CD4-positive, alpha-beta T cell treated with Interleukin-4 for 4 hours (primary cell): ENCODE results near the gene ADAD2.

Experiments
- DNase-seq: peaks from one replicate; pipeline ENCODE4 v3.0.0-alpha.2; 2020

ADAD2 gene

GRCh38 chr16:84177741-84178073 lies 13.2 kb upstream of the ADAD2 start:
- no peak for DNase-seq

GRCh38 chr16:84178146-84178765 lies 12.7 kb upstream of the ADAD2 start:
- DNase-seq, result no peak

GRCh38 chr16:84178892-84179611 lies 11.9 kb upstream of the ADAD2 start:
- DNase-seq, result no peak

- DNase-seq, result no peak
Measured at GRCh38 chr16:84179612-84180320, 11.2 kb upstream of the ADAD2 start.

GRCh38 chr16:84180519-84181140 lies 10.3 kb upstream of the ADAD2 start:
- no peak for DNase-seq

GRCh38 chr16:84181144-84181915 lies 9.6 kb upstream of the ADAD2 start:
- no peak for DNase-seq

GRCh38 chr16:84182104-84182503 lies 8.9 kb upstream of the ADAD2 start:
- no peak for DNase-seq

GRCh38 chr16:84182680-84183571 lies 8.0 kb upstream of the ADAD2 start:
- DNase-seq, result no peak

- no peak for DNase-seq
Measured at GRCh38 chr16:84183572-84183875, 7.4 kb upstream of the ADAD2 start.

- DNase-seq, result no peak
Measured at GRCh38 chr16:84183911-84184591, 6.9 kb upstream of the ADAD2 start.

- DNase-seq, result no peak
Measured at GRCh38 chr16:84184775-84185174, 6.2 kb upstream of the ADAD2 start.

- DNase-seq, result peak; percentile 88
Measured at GRCh38 chr16:84186685-84187437, 4.1 kb upstream of the ADAD2 start, which contains the start of gene TAF1C. Gene TAF1C (minus strand): TSS chr16:84187057. CDS start chr16:84184988, 2,069 bp downstream.

GRCh38 chr16:84191466-84191865 lies 509 bp downstream of the ADAD2 start:
- no peak for DNase-seq

GRCh38 chr16:84193480-84193879 lies 2.5 kb downstream of the ADAD2 start:
- no peak for DNase-seq

- no peak for DNase-seq
Measured at GRCh38 chr16:84194018-84194417, 3.1 kb downstream of the ADAD2 start.

- no peak for DNase-seq
Measured at GRCh38 chr16:84194470-84195200, 3.7 kb downstream of the ADAD2 start.

- DNase-seq, result no peak
Measured at GRCh38 chr16:84195201-84196093, 4.5 kb downstream of the ADAD2 start.

GRCh38 chr16:84196101-84196500 lies 5.1 kb downstream of the ADAD2 start:
- no peak for DNase-seq
